IMR-90 (cell line): ENCODE measurements around the gene FAM124A. TPM values are rescaled to one million over a fixed set of nuclear protein-coding genes. Genes with fewer than 3 reads are reported as not detected.

Experiments
- ATAC-seq: fragments of 200-7000 bp; cut with Tn5 transposase; 2 replicates; pipeline ENCODE4 v1.9.1; 2020; ENCODE audit warnings: low read depth, mild to moderate bottlenecking, moderate library complexity
- BruUV-seq: library from RNA; stranded (reverse); fragments of 400-500 nt; replicated peaks from 2 replicates; lab custom pipeline; 2021; lab: Mats Ljungman, UMichigan
- CTCF ChIA-PET: fragments of 300-600 bp; formaldehyde crosslinking; extraction: SDS; loops from one replicate; lab custom pipeline; 2021; ENCODE audit warnings: antibody characterized with exemption; lab: Yijun Ruan, JAX
- POLR2A ChIA-PET: fragments of 300-600 bp; sonication (Branson Sonifier 250); formaldehyde crosslinking; loops from one replicate; lab custom pipeline; 2022; ENCODE audit warnings: antibody characterized with exemption; ENCODE audit not compliant: unreplicated experiment; lab: Charles Lee
- DNase-seq: peaks from one replicate; pipeline ENCODE4 v3.0.0; 2013
- H2AFZ ChIP-seq: replicated peaks from 2 replicates; pipeline ENCODE3; 2013; ENCODE audit warnings: low read length, mild to moderate bottlenecking; ENCODE audit not compliant: poor library complexity
- H2AK5ac ChIP-seq: 2 replicates; pipeline ENCODE4 v1.6.1; 2013; ENCODE audit warnings: low read depth, low read length, inconsistent platforms
- H2AK9ac ChIP-seq: replicated peaks from 2 replicates; pipeline ENCODE3; 2013; ENCODE audit warnings: mild to moderate bottlenecking, low read depth, low read length, moderate library complexity; ENCODE audit not compliant: poor library complexity
- H2BK120ac ChIP-seq: 2 replicates; pipeline ENCODE4 v1.6.1; 2013; ENCODE audit warnings: low read depth, low read length, inconsistent platforms
- H2BK15ac ChIP-seq: 3 replicates; pipeline ENCODE4 v1.6.1; 2013; ENCODE audit warnings: low read depth, low read length, inconsistent platforms
- H2BK20ac ChIP-seq: 2 replicates; pipeline ENCODE4 v1.6.1; 2013; ENCODE audit warnings: low read depth, mild to moderate bottlenecking, inconsistent platforms, low read length, moderate library complexity
- H2BK5ac ChIP-seq: 2 replicates; pipeline ENCODE4 v1.6.1; 2013; ENCODE audit warnings: mild to moderate bottlenecking, low read depth, low read length, inconsistent platforms; ENCODE audit not compliant: poor library complexity, severe bottlenecking
- H3K14ac ChIP-seq: replicated peaks from 2 replicates; pipeline ENCODE4 v1.6.1; 2013; ENCODE audit warnings: low read depth, low read length, inconsistent platforms
- H3K18ac ChIP-seq: 2 replicates; pipeline ENCODE4 v1.6.1; 2013; ENCODE audit warnings: low read depth, low read length, control low read depth
- H3K23ac ChIP-seq: 2 replicates; pipeline ENCODE4 v1.6.1; 2013; ENCODE audit warnings: low read depth, low read length, inconsistent platforms
- H3K27ac ChIP-seq: 2 replicates; pipeline ENCODE4 v1.5.1; 2013; ENCODE audit warnings: mild to moderate bottlenecking, control low read depth, low read length; ENCODE audit not compliant: insufficient read depth
- H3K27me3 ChIP-seq: 2 replicates; pipeline ENCODE4 v1.6.1; 2013; ENCODE audit warnings: low read length; ENCODE audit not compliant: control insufficient read depth, insufficient read depth
- H3K36me3 ChIP-seq: 2 replicates; pipeline ENCODE4 v1.6.1; 2013; ENCODE audit warnings: low read length, mixed read lengths; ENCODE audit not compliant: control insufficient read depth, insufficient read depth
- H3K4ac ChIP-seq: 2 replicates; pipeline ENCODE4 v1.6.1; 2013; ENCODE audit warnings: low read depth, low read length, inconsistent platforms
- H3K4me1 ChIP-seq: 2 replicates; pipeline ENCODE4 v1.6.1; 2013; ENCODE audit warnings: low read length, mixed read lengths; ENCODE audit not compliant: control insufficient read depth, insufficient read depth
- H3K4me2 ChIP-seq: 2 replicates; pipeline ENCODE4 v1.6.1; 2013; ENCODE audit warnings: low read depth, mild to moderate bottlenecking, control low read depth, low read length, moderate library complexity
- H3K4me3 ChIP-seq: 2 replicates; pipeline ENCODE4 v1.5.1; 2013; ENCODE audit warnings: low read depth, mild to moderate bottlenecking, control low read depth, low read length, moderate library complexity; ENCODE audit not compliant: insufficient read depth
- H3K56ac ChIP-seq: 2 replicates; pipeline ENCODE4 v1.6.1; 2013; ENCODE audit warnings: low read length, inconsistent platforms; ENCODE audit not compliant: insufficient read depth; ENCODE audit errors: extremely low read depth
- H3K79me1 ChIP-seq, 2 experiments: 2 replicates each; pipeline ENCODE4 v1.6.1; 2013; ENCODE audit warnings: low read length in 2 of 2, inconsistent platforms in 1 of 2, low read depth in 1 of 2
- H3K9ac ChIP-seq: 2 replicates; pipeline ENCODE4 v1.6.1; 2013; ENCODE audit warnings: low read depth, low read length, control low read depth
- H3K9me1 ChIP-seq: 2 replicates; pipeline ENCODE4 v1.6.1; 2013; ENCODE audit warnings: low read length, inconsistent platforms; ENCODE audit not compliant: insufficient read depth
- H3K9me3 ChIP-seq: 2 replicates; pipeline ENCODE4 v1.6.1; 2013; ENCODE audit warnings: low read length; ENCODE audit not compliant: control insufficient read depth, insufficient read depth
- H4K20me1 ChIP-seq: 2 replicates; pipeline ENCODE4 v1.6.1; 2013; ENCODE audit warnings: low read length, inconsistent platforms; ENCODE audit not compliant: insufficient read depth
- H4K5ac ChIP-seq: 2 replicates; pipeline ENCODE4 v1.6.1; 2013; ENCODE audit warnings: mild to moderate bottlenecking, low read depth, low read length, control low read depth
- H4K8ac ChIP-seq, 2 experiments: 2 replicates each; pipeline ENCODE4 v1.6.1; 2013; ENCODE audit warnings: low read depth in 2 of 2, low read length in 2 of 2, control low read depth in 1 of 2, inconsistent platforms in 1 of 2
- H4K91ac ChIP-seq: 2 replicates; pipeline ENCODE4 v1.6.1; 2013; ENCODE audit warnings: low read depth, low read length, inconsistent platforms; ENCODE audit not compliant: insufficient read depth
- BHLHE40 ChIP-seq: fragments of 150-350 bp; IDR thresholded peaks from 2 replicates; pipeline ENCODE4 v1.6.1; 2016; ENCODE audit warnings: mild to moderate bottlenecking, low read depth, low read length
- CEBPB ChIP-seq: IDR thresholded peaks from 2 replicates; pipeline ENCODE4 v1.6.1; 2012; ENCODE audit warnings: low read depth, low read length, improper control_type of control experiment
- CHD1 ChIP-seq: IDR thresholded peaks from 2 replicates; pipeline ENCODE4 v1.6.1; 2012; ENCODE audit warnings: low read depth, low read length, improper control_type of control experiment
- CTCF ChIP-seq: conservative IDR thresholded peaks from 2 replicates; pipeline ENCODE4 v1.5.1; 2012; ENCODE audit warnings: mild to moderate bottlenecking, low read depth, low read length, improper control_type of control experiment
- ELK1 ChIP-seq: fragments of 150-350 bp; IDR thresholded peaks from 2 replicates; pipeline ENCODE4 v1.6.1; 2016; ENCODE audit warnings: low read depth, mild to moderate bottlenecking, low read length, moderate library complexity, borderline replicate concordance
- FOS ChIP-seq: fragments of 150-350 bp; IDR thresholded peaks from 2 replicates; pipeline ENCODE4 v1.6.1; 2016; ENCODE audit warnings: low read depth, low read length
- MAFK ChIP-seq: IDR thresholded peaks from 2 replicates; pipeline ENCODE4 v1.6.1; 2012; ENCODE audit warnings: low read depth, low read length, improper control_type of control experiment
- MAZ ChIP-seq: IDR thresholded peaks from 2 replicates; pipeline ENCODE4 v1.6.1; 2012; ENCODE audit warnings: low read depth, mild to moderate bottlenecking, low read length, improper control_type of control experiment, moderate library complexity, borderline replicate concordance
- MXI1 ChIP-seq: IDR thresholded peaks from 2 replicates; pipeline ENCODE4 v1.6.1; 2012; ENCODE audit warnings: low read depth, mild to moderate bottlenecking, low read length, moderate library complexity, borderline replicate concordance
- NFE2L2 ChIP-seq: fragments of 150-350 bp; IDR thresholded peaks from 2 replicates; pipeline ENCODE4 v1.6.1; 2016; ENCODE audit warnings: low read depth, mild to moderate bottlenecking, low read length
- POLR2A ChIP-seq: IDR thresholded peaks from 2 replicates; pipeline ENCODE4 v1.6.1; 2012; ENCODE audit warnings: mild to moderate bottlenecking, low read depth, low read length
- RAD21 ChIP-seq: IDR thresholded peaks from 2 replicates; pipeline ENCODE4 v1.6.1; 2012; ENCODE audit warnings: low read length, improper control_type of control experiment
- RCOR1 ChIP-seq: IDR thresholded peaks from 2 replicates; pipeline ENCODE4 v1.6.1; 2012; ENCODE audit warnings: mild to moderate bottlenecking, low read length, improper control_type of control experiment; ENCODE audit not compliant: insufficient replicate concordance
- RFX5 ChIP-seq: IDR thresholded peaks from 2 replicates; pipeline ENCODE4 v1.8.0; 2012; ENCODE audit warnings: low read depth, mild to moderate bottlenecking, low read length, moderate library complexity
- SMC3 ChIP-seq: fragments of 150-350 bp; IDR thresholded peaks from 2 replicates; pipeline ENCODE4 v1.6.1; 2016; ENCODE audit warnings: low read depth, mild to moderate bottlenecking, antibody characterized with exemption, low read length, moderate library complexity
- USF2 ChIP-seq: fragments of 150-350 bp; IDR thresholded peaks from 2 replicates; pipeline ENCODE4 v1.6.1; 2017; ENCODE audit warnings: mild to moderate bottlenecking, antibody characterized with exemption, low read length, low read depth
- WGBS, 2 experiments: methylation state at CpG; one replicate each; pipeline versions ENCODE4 v1.1.5 to v1.1.7; 2013; ENCODE audit warnings: missing lambda C conversion rate in 2 of 2; ENCODE audit not compliant: insufficient read length in 1 of 2; ENCODE audit errors: extremely low coverage in 2 of 2; 5-methylcytosine and 5-hydroxymethylcytosine counted together
- dilution Hi-C: fragments of 300-500 bp; cut with HindIII; formaldehyde crosslinking; loops from one replicate; pipeline ENCODE4 v1.14.3; 2018; ENCODE audit warnings: low sequenced_read_pairs; ENCODE audit not compliant: unreplicated experiment
- in situ Hi-C: fragments of 300-500 bp; cut with MboI; formaldehyde crosslinking; loops from 3 replicates; pipeline ENCODE4 v1.14.3; 2019; ENCODE audit warnings: low sequenced_read_pairs, inconsistent platforms, mixed read lengths
- intact Hi-C: fragments of 100-400 bp; cut with micrococcal nuclease; formaldehyde crosslinking; loops from 2 replicates; pipeline ENCODE4 v1.10.0; 2022
- polyA plus RNA-seq, 3 experiments: library from polyadenylated mRNA; depleted of rRNA; stranded (reverse); fragments of >200 nt; gene quantifications; 2 replicates each; pipeline ENCODE4 v1.2.3, GENCODE V29; 2012; ENCODE audit warnings: low replicate concordance in 1 of 3
- total RNA-seq: library from RNA; depleted of rRNA; stranded (reverse); fragments of >200 nt; gene quantifications from 2 replicates; pipeline ENCODE4 v1.2.3, GENCODE V29; 2012

The FAM124A gene
- total and polyA plus RNA-seq, 2 of the 4 experiments (the other 2 are of a cell fraction) = 0.03 TPM; not detected in 1

GRCh38 chr13:51252954-51253532 is 30.8 kb downstream of the FAM124A start:
- peaks cover 19% of the 10 kb centered on the region for H3K27me3 ChIP-seq
- no peaks in the 10 kb centered on the region for H3K9me1 ChIP-seq
- H3K27ac ChIP-seq = no peak overlapping the region
- no peak overlapping the region for H3K14ac ChIP-seq
- H4K20me1 ChIP-seq = no peaks in the 10 kb centered on the region
- H2AK5ac ChIP-seq = no peak overlapping the region
- H3K4me3 ChIP-seq = no peak overlapping the region
- no peak overlapping the region for H2BK120ac ChIP-seq
- BruUV-seq = no TSS peak
- in situ Hi-C loops = no loop called here
- H3K56ac ChIP-seq = no peak overlapping the region
- DNase-seq = no peak
- no peaks in the 10 kb centered on the region for H3K79me1 ChIP-seq
- no peak overlapping the region for H3K4me2 ChIP-seq
- H3K4ac ChIP-seq = no peak overlapping the region
- no CpG with 5 or more reads among the region's 4 CpGs for WGBS, 2 experiments
- H4K91ac ChIP-seq = no peak overlapping the region
- ChIA-PET CTCF (interaction anchor here (1.6 kb wide), 1 partner anchor 33 kb away, joined by 5 read pairs; no protein-coding TSS in a partner anchor), POLR2A (no interaction called here)
- H3K36me3 ChIP-seq = no peaks in the 10 kb centered on the region
- H3K4me1 ChIP-seq = no peaks in the 10 kb centered on the region
- H3K18ac ChIP-seq = no peak overlapping the region
- H2BK5ac ChIP-seq = no peak overlapping the region
- intact Hi-C loops = no loop called here
- dilution Hi-C loops = no loop called here
- no peak overlapping the region for H2BK15ac ChIP-seq
- H3K23ac ChIP-seq = no peak overlapping the region
- H2BK20ac ChIP-seq = no peak overlapping the region
- H3K9me3 ChIP-seq = no peaks in the 10 kb centered on the region
- no peak overlapping the region for H3K9ac ChIP-seq
- no peak overlapping the region for H2AFZ ChIP-seq
- no peak overlapping the region for H4K5ac ChIP-seq
- no peak overlapping the region for H4K8ac ChIP-seq
- TF ChIP-seq ELK1 (no peak), SMC3 (no peak), CEBPB (no peak), CHD1 (no peak), CTCF (no peak), USF2 (no peak), POLR2A (no peak), BHLHE40 (no peak), MAZ (no peak), RCOR1 (no peak), RFX5 (no peak), NFE2L2 (no peak), FOS (no peak), MXI1 (no peak), RAD21 (no peak), MAFK (no peak)
- H2AK9ac ChIP-seq = no peak overlapping the region
- ATAC-seq = no peak
